ENCODE data around the gene KIAA1958. TPM values are rescaled to one million over a fixed set of nuclear protein-coding genes. Genes with fewer than 3 reads are reported as not detected.
A peak's percentile ranks its signal among the peaks of the same experiment; 100 is the strongest.

The KIAA1958 gene
- total RNA-seq, 1 donor from 2014 or later, result 10.6 TPM

- H3K4me1 Mint-ChIP-seq, result no peaks in the 10 kb centered on the region
- no peak overlapping the region for H3K27ac Mint-ChIP-seq
- no peak overlapping the region for H3K4me3 Mint-ChIP-seq
These were observed 71.8 kb downstream of the KIAA1958 start for GRCh38 chr9:112558476-112558875.

GRCh38 chr9:112558978-112559377 is 72.4 kb downstream of the KIAA1958 start:
- no peaks in the 10 kb centered on the region for H3K36me3 Mint-ChIP-seq (ENCODE audit: low read depth)
- DNase-seq, result no peak
- no peaks in the 10 kb centered on the region for H3K27me3 Mint-ChIP-seq
- no peaks in the 10 kb centered on the region for H3K4me1 Mint-ChIP-seq
- H3K4me3 Mint-ChIP-seq, result no peak overlapping the region
- intact Hi-C loops (cut with micrococcal nuclease), result no loop called here
- H3K9me3 Mint-ChIP-seq, result no peaks in the 10 kb centered on the region
- H3K27ac Mint-ChIP-seq, result no peak overlapping the region

More at GRCh38 chr9:112558476-112558875, 71.8 kb downstream of the KIAA1958 start:
- Mint-ChIP-seq H3K36me3 (ENCODE audit: low read depth) (no peaks in the 10 kb centered on the region), H3K27me3 (no peaks in the 10 kb centered on the region), H3K9me3 (no peaks in the 10 kb centered on the region)
- intact Hi-C loops (cut with micrococcal nuclease), result no loop called here
- DNase-seq, result no peak

- DNase-seq, result no peak
- intact Hi-C loops (cut with micrococcal nuclease), result no loop called here
- Mint-ChIP-seq H3K9me3 (no peaks in the 10 kb centered on the region), H3K36me3 (ENCODE audit: low read depth) (no peaks in the 10 kb centered on the region), H3K4me1 (no peaks in the 10 kb centered on the region), H3K4me3 (no peak overlapping the region), H3K27ac (no peak overlapping the region), H3K27me3 (no peaks in the 10 kb centered on the region)
These were observed 73.2 kb downstream of the KIAA1958 start for GRCh38 chr9:112559629-112560413.

GRCh38 chr9:112562235-112562958 is 75.8 kb downstream of the KIAA1958 start:
- Mint-ChIP-seq H3K4me1 (no peaks in the 10 kb centered on the region), H3K27me3 (no peaks in the 10 kb centered on the region), H3K36me3 (ENCODE audit: low read depth) (no peaks in the 10 kb centered on the region), H3K27ac (no peak overlapping the region), H3K9me3 (no peaks in the 10 kb centered on the region), H3K4me3 (no peak overlapping the region)
- intact Hi-C loops (cut with micrococcal nuclease), result no loop called here
- no peak for DNase-seq

- intact Hi-C loops (cut with micrococcal nuclease), result no loop called here
- no peak overlapping the region for H3K27ac Mint-ChIP-seq
These were observed 82.6 kb downstream of the KIAA1958 start for GRCh38 chr9:112569186-112569585.

GRCh38 chr9:112570671-112571167 is 84.1 kb downstream of the KIAA1958 start:
- Mint-ChIP-seq H3K4me1 (no peaks in the 10 kb centered on the region), H3K4me3 (no peak overlapping the region), H3K27me3 (no peaks in the 10 kb centered on the region), H3K36me3 (ENCODE audit: low read depth) (peaks cover 7% of the 10 kb centered on the region), H3K27ac (no peak overlapping the region), H3K9me3 (no peaks in the 10 kb centered on the region)
- intact Hi-C loops (cut with micrococcal nuclease), result no loop called here
- peak; percentile 46 for DNase-seq

More at GRCh38 chr9:112569186-112569585, 82.6 kb downstream of the KIAA1958 start:
- Mint-ChIP-seq H3K4me3 (no peak overlapping the region), H3K36me3 (ENCODE audit: low read depth) (no peaks in the 10 kb centered on the region), H3K4me1 (no peaks in the 10 kb centered on the region), H3K9me3 (no peaks in the 10 kb centered on the region), H3K27me3 (no peaks in the 10 kb centered on the region)
- DNase-seq, result no peak

- Mint-ChIP-seq H3K4me3 (no peak overlapping the region), H3K36me3 (ENCODE audit: low read depth) (peaks cover 7% of the 10 kb centered on the region)
- no peak for DNase-seq
These were observed 85.2 kb downstream of the KIAA1958 start for GRCh38 chr9:112571624-112572355.

GRCh38 chr9:112572416-112572815 is 85.8 kb downstream of the KIAA1958 start:
- no peaks in the 10 kb centered on the region for H3K9me3 Mint-ChIP-seq
- H3K4me1 Mint-ChIP-seq, result no peaks in the 10 kb centered on the region
- no peak overlapping the region for H3K4me3 Mint-ChIP-seq
- intact Hi-C loops (cut with micrococcal nuclease), result no loop called here
- no peak for DNase-seq
- no peak overlapping the region for H3K27ac Mint-ChIP-seq
- peaks cover 7% of the 10 kb centered on the region for H3K36me3 Mint-ChIP-seq (ENCODE audit: low read depth)
- no peaks in the 10 kb centered on the region for H3K27me3 Mint-ChIP-seq

More at GRCh38 chr9:112571624-112572355, 85.2 kb downstream of the KIAA1958 start:
- Mint-ChIP-seq H3K27me3 (no peaks in the 10 kb centered on the region), H3K27ac (no peak overlapping the region), H3K4me1 (no peaks in the 10 kb centered on the region), H3K9me3 (no peaks in the 10 kb centered on the region)
- intact Hi-C loops (cut with micrococcal nuclease), result no loop called here

- intact Hi-C loops (cut with micrococcal nuclease), result no loop called here
- DNase-seq, result no peak
- Mint-ChIP-seq H3K36me3 (ENCODE audit: low read depth) (peaks cover 7% of the 10 kb centered on the region), H3K27ac (no peak overlapping the region), H3K4me1 (no peaks in the 10 kb centered on the region), H3K9me3 (no peaks in the 10 kb centered on the region), H3K4me3 (no peak overlapping the region), H3K27me3 (no peaks in the 10 kb centered on the region)
These were observed 87.4 kb downstream of the KIAA1958 start for GRCh38 chr9:112574008-112574407.

- H3K4me1 Mint-ChIP-seq, result no peaks in the 10 kb centered on the region
- H3K4me3 Mint-ChIP-seq, result no peak overlapping the region
These were observed 88.5 kb downstream of the KIAA1958 start for GRCh38 chr9:112575107-112575506.

GRCh38 chr9:112581469-112582176 is 95.0 kb downstream of the KIAA1958 start:
- Mint-ChIP-seq H3K9me3 (no peaks in the 10 kb centered on the region), H3K36me3 (ENCODE audit: low read depth) (no peaks in the 10 kb centered on the region), H3K4me3 (no peak overlapping the region), H3K27ac (no peak overlapping the region), H3K27me3 (no peaks in the 10 kb centered on the region), H3K4me1 (no peaks in the 10 kb centered on the region)
- no peak for DNase-seq
- intact Hi-C loops (cut with micrococcal nuclease), result no loop called here

More at GRCh38 chr9:112575107-112575506, 88.5 kb downstream of the KIAA1958 start:
- H3K27me3 Mint-ChIP-seq, result no peaks in the 10 kb centered on the region
- no peak overlapping the region for H3K27ac Mint-ChIP-seq
- DNase-seq, result no peak
- H3K36me3 Mint-ChIP-seq (ENCODE audit: low read depth), result peaks cover 7% of the 10 kb centered on the region
- no peaks in the 10 kb centered on the region for H3K9me3 Mint-ChIP-seq
- intact Hi-C loops (cut with micrococcal nuclease), result no loop called here

- Mint-ChIP-seq H3K27me3 (no peaks in the 10 kb centered on the region), H3K27ac (no peak overlapping the region), H3K4me3 (no peak overlapping the region), H3K4me1 (no peaks in the 10 kb centered on the region), H3K9me3 (no peaks in the 10 kb centered on the region), H3K36me3 (ENCODE audit: low read depth) (no peaks in the 10 kb centered on the region)
- intact Hi-C loops (cut with micrococcal nuclease), result no loop called here
- DNase-seq, result no peak
These were observed 96.0 kb downstream of the KIAA1958 start for GRCh38 chr9:112582371-112583262.
